HG02840 (cell line): ENCODE results near the gene SPRR3.

Experiments
- ATAC-seq: cut with Tn5 transposase; IDR thresholded peaks from one replicate; pipeline ENCODE4 v1.9.1; 2021; ENCODE audit warnings: mild to moderate bottlenecking, moderate library complexity, moderate number of reproducible peaks; ENCODE audit not compliant: unreplicated experiment, low FRiP score

Gene SPRR3, protein sequence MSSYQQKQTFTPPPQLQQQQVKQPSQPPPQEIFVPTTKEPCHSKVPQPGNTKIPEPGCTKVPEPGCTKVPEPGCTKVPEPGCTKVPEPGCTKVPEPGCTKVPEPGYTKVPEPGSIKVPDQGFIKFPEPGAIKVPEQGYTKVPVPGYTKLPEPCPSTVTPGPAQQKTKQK

DNA sequence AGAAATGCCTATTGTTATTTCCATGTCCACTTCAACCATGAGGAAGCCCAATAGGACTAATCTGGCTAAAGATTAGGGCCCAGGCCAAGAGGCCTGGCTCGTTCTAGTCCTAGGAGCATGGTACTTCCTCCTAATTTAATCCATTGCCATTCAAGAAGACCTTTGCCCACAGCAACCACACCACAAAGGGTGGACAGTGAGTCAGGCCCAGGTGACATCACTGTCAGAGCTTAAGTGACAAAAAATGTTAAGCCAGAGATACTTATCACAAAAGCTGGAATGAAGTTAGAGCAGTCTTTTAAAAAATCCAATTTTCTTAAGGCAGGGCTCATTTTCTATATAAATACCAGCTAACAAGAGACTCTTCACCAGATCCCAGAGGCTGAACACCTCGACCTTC is at the start of gene SPRR3:
Gene SPRR3 (plus strand): TSS at position 368 of the 400 bp plus-strand sequence. CDS start 1,272 bp downstream, outside the sequence.
- no peak for ATAC-seq

DNA sequence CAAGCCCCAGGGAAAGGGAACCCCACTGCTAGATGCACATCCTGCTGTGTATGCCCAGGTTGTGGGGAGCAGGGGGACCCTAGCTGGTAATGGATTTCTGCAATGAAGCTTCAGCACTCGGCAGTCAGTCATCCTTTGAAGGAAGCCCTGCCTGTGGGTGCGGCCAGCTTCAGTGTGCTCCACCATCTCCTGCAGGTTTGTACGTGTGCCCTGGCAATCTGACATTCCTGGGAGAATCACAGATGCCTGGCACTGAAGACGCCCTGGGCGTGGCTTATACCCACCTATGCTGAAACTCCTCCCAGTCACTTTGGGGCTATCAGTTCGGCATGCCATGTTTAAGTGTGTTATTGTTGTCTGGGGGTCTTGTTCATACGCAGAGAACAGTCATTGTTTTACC is 47.8 kb upstream of the SPRR3 start:
- no peak for ATAC-seq

DNA sequence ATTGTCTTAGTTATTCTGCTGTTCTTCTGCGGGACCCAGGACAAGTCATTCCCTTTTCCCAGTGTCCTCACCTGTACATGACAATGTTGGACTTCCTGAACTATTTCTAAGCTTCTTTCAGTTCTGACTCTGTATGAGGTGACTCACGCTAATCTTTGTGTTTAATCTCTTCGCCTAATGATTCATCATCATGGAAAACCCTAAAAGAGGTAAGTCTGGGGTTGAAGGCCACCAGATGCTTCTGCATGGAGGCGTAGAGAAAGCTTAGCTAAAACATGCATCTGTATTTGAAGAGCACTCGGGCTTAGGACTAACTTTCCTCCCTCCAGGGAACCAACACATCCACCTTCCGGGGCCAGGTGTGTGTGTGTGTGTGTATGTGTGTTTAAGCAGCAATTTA is 47.1 kb upstream of the SPRR3 start:
- no peak for ATAC-seq

DNA sequence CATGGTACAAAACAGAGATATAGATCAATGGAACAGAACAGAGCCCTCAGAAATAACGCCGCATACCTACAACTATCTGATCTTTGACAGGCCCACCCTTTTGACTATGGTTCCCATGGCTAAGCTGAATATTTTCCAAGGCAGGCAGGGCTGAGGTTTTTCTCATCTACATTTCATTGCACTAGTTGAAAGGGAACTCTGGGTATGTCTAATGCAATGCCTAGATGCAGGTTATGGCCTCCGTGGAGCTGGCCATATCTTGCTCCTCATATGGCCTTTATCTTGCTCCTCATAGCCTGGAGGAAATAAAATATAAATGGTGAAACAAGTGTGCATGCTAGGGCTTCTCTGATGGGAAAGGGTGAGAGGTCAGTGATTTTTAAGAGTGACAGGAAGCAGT is 44.0 kb upstream of the SPRR3 start:
- no peak for ATAC-seq

DNA sequence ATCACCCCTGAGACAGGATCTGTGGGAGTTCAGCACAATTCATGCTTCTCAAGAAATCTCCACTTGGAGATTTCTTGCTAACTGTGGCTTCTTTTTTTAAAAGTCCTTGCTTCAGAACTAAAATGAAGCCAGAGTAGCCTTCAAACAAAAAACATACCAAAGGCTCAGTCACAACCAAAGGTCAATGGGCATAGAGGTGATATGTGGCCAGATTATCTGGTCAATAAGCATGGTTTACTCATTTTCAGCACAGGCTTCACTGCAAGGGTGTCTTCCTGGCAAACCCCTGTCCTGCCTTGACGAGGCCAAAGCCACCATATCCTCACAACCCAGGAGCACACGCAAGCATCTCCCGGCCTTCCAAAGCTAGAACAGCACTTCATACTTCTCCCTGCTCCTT is 42.3 kb upstream of the SPRR3 start:
- no peak for ATAC-seq

DNA sequence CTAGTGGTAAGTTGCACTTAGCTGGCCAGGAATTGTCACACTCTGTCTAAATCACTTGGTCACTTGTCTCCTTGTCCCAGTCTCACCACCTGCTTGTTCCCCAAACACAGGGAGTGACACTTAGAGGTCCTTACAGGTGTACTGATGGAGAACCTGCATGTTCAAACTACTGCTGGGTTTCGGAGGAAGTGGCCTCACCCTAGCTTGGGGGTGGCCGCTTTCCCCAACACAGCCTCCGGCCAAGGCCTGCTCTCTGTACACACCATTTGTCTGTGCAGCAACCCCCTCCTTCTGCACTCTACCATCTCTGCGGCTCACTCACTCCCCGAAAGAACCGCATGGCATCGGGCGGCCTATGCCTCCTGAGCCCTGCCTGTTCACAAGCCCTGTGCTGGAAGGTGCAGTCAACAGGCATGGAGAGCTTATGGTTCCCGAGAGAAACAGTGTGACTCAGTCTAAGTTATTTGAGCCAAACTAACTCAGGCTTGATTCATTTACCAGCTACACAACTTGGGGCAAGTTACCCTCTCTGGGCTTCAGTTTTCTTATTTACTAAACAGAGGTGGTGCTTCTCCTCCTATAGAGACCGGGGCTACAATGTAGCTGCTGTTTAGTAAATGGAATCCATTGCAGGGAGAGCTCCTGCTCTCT is 41.6 kb upstream of the SPRR3 start:
- no peak for ATAC-seq

DNA sequence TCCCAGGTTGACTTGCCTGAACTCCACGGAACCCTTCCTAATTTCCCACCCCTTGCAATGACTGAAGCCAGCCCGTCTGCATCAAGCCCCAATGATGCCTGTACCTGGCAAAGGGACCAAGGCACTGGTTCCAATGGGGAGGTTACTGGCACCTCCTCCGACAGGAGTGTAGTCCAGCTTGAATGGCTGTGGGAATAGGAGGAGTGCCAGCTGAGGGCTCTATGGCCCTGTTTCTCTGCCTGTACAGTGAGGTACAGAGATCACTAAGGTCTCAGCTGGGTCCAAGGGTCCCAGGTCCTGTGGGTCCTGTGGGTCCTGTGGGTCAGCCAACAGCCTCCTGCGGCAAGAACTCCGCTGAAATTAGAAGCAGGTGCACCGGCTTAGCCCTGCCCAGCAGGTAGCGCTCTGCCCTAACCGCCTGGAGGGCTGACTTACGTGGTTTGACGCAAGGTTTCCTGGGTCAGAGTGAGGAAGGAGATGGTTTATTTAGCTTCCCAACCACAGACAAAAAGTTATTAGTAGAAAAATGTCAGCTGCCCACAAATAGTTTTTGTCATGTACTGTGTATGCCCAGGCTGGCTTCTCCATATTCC is 41.0 kb upstream of the SPRR3 start:
- no peak for ATAC-seq

DNA sequence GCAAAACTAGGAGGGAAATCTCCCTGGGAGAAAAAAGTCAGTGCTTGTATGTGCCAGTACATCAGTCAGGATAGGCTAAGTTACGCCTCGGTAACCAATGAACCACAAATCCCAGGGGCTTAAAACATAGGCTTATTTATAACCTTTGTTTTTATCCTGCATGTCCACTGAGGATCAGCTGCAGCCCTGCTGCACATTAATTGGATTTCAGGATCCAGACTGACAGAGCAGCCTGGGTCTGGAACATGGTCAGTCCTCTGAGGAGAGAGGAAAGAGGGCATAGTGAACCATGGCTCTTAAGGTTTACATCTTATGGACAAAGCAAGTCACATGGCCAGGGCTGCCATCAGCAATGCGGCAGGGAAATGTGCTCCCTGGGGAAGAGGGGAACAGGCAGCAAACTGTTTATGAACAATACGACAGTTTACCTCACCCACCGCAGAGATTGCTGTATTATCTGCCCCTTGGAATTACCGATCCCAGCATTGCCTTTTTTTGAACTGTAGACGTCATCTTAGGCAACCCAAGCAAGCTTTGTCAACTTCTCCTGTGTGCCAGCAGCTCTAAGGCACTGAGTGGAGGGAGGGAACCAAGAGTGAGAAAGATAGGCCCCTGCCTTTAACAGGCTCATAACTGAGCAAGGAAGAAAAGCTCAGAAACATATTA is 40.2 kb upstream of the SPRR3 start:
- ATAC-seq, result no peak

DNA sequence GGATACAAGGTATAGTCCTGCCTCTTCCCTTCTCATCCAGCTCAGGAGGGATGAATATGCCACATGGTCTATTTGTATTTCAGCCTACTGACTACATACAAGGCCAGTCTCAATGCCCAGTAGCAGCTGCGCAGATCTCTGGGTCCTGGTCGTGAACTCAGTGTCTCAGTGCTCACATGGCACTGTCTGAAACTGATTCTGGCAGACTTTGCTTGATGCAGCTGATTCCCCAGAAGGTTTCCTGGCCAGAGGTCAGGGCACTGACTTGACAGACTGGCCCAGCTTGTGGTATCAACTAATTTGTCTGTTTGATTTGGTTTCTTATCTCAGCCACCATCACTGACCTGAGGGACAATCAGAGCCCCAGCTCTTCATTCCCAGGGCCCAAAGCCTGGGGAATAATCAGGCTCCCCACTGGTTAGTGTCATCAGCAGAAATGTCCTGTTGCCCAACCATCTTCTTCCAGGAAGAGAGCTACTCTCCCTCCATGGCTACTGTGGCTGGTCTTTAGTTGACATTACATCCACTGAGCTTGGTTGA is 38.6 kb upstream of the SPRR3 start:
- ATAC-seq, result no peak

DNA sequence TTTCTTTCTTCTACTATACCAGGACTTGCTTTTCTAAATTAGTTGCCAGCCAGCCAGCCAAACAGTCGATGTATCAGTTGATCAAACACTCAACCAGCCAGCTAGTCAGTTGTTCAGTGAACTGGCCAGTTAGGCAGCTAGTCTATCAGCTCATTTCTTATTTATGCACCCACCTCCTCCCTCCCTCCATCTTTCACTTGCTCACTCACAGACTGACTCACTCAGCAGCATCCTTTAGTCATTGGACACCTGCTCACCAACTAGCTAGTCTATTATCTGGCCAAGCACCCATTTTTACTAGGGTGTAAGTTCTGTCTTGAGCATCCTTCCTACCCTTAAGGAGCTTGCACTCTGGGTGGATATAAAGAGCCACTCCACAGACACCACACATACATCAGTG is 37.0 kb upstream of the SPRR3 start:
- no peak for ATAC-seq

DNA sequence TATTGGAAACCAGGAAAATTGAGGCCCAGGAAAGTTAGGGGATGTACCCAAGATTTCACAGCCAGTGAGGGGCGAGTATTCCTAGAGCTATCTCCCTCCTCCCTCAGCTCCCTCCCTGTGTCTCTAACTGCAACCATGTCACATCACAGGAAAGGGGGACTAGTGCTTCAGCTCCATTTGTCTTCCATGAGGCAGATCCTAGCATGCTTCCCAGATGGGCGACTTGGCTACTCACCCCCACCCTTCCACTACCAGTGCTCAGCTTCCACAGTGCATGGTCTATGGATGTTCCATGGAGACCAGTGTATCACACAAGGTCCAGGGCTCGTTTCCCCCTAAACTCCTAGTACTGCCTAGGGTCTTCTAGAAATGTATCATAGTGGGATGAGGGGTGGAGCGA is 35.7 kb upstream of the SPRR3 start:
- no peak for ATAC-seq

DNA sequence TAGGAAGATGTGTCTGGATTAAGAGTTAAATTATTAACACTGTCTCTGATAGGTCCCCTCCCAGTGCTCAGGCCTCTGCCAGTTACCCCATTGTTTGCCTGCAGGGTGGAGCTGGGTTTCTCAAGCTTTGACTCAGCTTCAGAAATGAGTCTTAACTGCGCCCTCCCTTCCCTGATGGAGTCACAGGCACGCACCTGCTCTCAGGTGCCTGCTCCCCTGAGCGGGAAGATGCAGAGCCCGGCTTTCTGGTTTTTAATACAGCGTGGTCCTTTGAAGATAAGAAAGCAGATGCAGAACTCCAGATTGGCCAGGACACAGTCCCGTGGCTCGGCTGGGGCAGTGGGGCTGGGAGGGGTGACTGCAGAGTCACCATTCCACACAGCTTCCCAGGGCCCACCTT is 34.3 kb upstream of the SPRR3 start:
- no peak for ATAC-seq

DNA sequence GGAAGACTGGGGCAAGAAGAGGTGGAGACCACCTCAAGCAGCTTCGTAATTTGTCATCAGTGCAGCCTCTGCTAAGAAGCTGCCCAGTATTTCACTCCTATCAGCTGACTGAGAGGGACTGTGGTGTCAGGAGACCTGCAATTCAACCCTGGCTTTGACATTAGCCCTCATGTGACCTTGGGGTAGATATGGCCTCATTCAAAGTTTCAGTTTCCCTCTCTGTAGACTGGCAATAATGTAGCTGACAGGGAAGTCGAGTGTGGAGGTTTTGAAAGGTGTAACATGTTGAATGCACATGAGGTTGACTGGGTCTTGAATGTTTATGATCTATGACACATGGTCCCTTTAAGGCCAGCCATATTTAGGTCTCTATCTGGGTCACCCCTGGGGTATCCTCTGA is 33.3 kb upstream of the SPRR3 start:
- ATAC-seq, result no peak

DNA sequence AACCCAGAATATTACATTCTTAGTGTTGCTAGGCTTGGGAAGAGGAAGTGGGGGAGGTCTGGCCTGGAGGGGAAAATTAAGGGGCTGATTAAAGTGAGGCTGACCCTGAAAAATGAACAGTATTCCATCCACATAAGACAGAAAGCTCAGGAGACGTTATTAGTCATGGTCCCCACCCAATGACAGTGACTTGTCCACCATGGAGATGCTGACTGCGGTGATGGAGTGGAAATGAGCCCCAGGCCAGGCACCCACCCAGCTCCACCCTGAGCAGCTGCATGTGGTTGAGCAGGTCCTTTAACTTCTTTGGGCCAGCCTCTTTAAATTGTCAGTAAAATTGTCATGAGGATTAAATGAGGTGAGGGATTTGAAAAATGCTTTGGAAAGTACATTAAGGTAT is 32.5 kb upstream of the SPRR3 start:
- ATAC-seq, result no peak

DNA sequence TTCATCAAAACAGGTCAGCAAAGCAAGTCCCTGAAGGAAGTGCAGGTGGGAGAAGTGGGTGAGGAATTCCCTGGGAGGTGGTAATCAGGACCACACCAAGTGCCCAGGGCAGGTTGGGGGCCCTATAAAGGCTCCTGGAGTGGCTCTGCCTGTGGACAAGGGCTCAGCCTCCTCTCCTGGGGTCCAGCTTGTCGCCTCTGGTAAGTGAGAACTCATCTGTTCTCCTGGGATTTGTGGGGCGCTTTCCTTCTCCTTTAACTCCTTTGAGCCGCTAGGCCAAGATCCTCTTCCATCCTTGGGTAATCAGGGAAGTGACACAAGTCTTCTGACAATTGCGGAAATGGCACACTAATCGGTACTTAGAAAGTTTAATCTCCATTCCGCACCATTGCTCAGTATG is 31.1 kb upstream of the SPRR3 start, which contains the start of gene SPRR4:
Gene SPRR4 (plus strand): TSS at position 154 of the 400 bp plus-strand sequence. CDS start 1,243 bp downstream, outside the sequence.
- no peak for ATAC-seq

DNA sequence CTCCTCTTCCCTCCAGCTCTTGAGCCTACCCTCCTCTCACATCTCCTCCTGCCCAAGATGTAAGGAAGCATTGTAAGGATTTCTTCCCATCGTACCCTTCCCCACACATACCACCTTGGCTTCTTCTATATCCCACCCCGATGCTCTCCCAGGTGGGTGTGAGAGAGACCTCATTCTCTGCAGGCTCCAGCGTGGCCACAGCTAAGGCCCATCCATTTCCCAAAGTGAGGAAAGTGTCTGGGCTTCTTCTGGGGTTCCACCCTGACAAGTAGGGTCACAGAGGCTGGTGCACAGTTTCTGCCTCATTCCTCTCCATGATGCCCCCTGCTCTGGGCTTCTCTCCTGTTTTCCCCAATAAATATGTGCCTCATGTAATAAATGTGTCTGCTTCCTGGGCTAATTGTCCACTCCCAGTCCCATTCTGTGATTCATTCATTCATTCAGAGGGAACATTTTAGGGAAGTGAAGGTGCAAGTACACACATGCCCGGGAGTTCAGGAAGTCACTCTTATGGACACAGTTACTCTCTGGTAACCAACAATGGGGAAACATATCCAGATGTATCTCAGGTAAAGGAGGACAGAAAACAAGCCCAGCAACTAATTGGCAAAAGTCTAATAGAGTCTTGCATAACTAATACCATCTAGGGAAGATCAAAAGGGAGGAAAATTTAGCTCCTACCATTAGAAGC is 29.2 kb upstream of the SPRR3 start:
- ATAC-seq, result no peak

DNA sequence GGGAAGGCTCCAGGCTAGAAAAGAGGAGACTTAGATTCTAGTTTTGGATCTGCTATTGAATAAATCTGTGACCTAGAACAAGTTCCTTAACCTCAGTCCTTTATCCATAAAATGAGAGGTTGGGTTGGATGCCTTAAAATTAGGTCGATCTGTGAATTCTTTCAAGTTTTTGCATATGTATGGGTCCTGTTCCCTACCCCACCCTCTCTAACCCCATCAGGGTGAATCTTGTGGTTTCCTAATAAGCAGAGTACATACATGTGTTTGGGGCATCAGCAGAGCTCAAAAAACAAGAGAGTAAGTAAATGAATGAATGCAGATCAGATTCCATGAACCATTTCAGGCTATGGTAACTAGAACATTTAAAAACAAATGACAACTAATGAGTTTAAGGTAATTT is 24.9 kb upstream of the SPRR3 start:
- no peak for ATAC-seq

DNA sequence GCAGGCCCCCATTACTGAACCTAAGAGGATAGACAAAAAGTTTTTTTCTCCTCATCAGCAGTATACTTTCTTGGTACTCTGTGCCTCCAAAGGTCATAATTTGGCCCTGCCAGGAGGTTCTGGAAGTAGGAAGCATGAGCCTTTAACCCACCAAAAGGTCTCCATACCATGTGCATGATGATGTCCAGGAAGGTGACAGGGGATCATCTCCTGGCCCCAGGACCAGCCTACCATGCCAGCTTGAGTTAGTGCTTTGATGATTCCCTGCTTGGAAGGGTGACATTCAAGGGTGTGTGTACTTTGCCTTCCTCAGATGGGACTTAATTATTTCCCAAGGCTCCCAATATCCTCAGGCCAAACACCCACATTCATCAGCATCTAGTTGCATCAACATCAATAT is 23.9 kb upstream of the SPRR3 start:
- ATAC-seq, result no peak

DNA sequence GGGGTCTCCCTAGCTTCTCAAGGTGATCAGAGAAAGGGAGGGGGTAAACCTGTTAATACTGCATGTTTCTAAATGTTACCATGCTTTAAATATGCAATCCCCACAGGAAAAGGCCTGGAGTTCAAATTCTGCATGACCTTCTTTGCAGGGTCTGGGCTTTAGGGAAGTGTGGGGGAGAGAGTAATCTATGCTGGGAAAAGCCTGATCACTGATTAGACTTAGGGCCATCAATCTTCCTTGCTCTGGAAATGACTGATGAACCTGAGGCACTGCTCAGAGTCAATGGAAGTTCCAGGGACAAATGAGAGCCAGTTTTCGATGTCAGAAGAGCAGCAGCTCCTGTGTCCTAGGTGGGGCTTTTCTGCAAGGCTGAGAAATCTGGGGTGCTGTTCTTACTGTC is 20.9 kb upstream of the SPRR3 start:
- ATAC-seq, result no peak

DNA sequence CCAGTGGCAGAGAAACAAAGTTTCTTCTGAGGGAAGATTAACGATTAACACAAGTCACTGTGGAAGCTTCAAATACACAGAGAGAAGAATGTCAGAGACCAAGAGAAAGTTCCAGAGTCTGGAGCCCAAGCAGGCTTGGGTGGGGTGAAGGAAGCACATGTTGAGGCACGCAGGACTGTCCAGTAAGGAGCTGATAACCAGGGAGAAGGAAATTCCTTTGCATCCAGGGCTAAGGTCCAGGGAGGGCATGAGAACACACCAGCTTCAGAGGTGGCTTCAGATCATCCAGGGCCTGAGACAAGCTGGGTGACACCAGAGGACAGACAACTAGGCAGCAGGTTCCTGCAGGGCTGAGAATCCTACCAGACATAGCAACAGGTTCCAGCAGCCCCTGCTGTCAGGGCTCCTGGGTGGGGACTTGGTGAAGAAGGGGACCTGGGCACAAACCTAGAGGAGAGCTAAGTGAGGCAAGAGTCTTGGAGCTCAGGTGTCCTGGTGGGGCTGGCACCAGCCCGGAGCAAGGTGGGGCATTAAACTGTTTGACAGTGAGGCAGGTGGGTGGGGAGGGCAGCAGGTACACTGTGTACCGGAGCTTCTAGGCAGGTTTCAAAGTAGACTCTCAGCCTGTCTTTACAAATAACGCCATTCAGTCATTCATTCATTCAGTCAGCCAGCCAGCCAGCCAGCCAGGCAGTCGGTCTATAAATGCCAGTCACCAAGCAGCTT is 20.2 kb upstream of the SPRR3 start:
- no peak for ATAC-seq
